ENCODE measurements around the gene TFE3.

TFE3 gene

DNA sequence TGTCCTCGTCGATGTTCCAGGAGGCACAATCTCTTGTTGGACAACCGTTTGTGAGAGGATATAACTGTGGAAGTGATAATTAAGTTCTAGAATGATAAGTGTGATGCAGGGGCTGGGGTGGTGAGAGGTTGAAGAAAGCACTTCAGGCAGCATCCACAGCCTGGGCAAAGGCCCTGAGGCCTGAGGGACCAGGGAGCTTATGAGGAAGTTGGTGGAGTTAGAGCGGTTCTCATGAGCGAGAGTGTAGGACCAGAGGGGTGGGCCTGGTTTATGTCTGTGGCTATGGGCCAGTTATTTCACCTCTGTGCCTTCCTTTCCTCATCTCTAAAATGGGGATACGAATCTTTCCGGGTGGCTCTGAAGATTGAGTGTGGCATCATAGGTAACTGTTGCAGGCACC, 18.3 kb upstream of the TFE3 start:
- no peak for DNase-seq (ENCODE audit: low read depth)

DNA sequence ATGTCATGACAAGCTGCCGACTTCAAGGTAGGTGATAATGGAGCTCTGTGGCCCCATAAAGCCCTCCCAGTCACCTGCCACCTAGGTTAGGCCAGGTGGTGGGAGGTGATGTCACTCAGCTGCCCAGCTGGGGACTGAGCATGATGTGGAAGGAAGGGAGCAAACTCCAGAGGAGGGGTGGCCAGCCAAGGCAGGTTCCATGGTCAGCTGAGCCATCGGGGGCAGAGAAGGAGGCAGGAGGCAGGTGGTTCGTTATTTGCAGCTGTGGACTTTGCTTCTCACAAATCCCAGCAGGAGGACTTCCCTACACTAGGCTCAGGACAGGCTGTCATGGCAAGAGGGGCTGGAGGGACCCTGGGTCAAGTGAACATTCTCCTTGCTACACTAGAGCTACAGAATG, 17.8 kb upstream of the TFE3 start:
- no peak for DNase-seq (ENCODE audit: low read depth)

DNA sequence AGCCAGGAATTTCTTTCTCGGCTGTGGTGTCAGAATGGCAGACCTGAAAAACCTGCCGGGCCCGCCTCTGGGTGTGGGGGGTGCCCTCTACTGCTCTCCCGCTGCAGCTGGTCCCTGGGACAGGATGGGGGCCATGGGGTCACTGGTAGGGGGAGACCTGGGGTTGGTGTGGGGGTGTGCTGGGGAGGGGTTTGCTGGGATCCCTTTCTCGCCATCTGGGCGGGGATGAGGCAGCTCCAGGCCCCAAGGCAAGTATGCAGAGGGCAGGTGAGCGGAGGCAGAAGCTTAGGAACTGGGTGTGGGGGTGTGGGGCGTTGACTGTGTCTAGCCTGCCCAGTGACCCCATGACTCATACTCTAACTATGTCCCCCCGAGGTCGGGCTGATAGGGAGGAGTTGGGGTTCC, 16.5 kb upstream of the TFE3 start:
- DNase-seq (ENCODE audit: low read depth) = no peak

DNA sequence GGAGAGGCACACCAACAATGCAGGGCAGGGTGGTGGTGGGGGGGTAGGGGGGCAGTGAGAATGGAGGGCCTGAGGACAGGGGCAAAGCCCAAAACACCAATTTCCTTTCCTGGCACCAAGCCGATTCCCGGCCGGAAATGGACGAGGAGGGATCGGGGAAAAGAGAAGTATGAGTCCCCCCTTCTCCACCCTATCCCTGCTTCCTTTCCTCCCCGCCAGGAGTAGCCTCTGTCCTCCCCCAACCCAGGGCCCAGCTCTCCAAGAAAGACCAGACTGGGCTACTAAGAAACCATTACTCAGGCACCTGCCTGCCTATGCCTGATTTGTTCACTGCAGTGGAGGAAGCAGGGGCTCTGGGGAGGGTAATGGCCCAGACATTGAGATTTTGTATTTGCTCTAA, 16.0 kb upstream of the TFE3 start:
- DNase-seq (ENCODE audit: low read depth) = no peak

DNA sequence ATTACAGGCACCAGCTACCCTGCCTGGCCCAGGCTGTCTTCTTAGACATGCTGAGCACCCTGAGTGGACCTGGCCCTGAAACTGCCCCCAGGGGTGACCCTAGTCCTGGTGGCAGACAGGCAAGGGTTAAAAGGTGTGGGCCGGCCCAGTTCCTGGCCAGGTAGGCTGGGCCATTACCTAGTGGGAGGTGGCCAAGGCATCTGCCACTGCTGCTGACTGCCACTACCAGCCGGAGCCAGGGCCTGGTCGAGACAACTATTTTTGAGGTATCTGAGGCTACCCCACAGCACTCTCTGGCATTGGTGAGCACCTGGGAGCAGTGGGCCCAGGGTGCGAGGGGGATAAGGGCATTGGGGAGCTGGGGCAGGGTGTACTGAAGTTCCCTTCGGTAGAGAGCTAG, 15.6 kb upstream of the TFE3 start, which contains the start of gene CCDC120:
Gene CCDC120, plus strand, starts transcription at position 206 of the 400 bp plus-strand sequence. CDS start 3,043 bp downstream, outside the sequence.
- DNase-seq (ENCODE audit: low read depth) = no peak

DNA sequence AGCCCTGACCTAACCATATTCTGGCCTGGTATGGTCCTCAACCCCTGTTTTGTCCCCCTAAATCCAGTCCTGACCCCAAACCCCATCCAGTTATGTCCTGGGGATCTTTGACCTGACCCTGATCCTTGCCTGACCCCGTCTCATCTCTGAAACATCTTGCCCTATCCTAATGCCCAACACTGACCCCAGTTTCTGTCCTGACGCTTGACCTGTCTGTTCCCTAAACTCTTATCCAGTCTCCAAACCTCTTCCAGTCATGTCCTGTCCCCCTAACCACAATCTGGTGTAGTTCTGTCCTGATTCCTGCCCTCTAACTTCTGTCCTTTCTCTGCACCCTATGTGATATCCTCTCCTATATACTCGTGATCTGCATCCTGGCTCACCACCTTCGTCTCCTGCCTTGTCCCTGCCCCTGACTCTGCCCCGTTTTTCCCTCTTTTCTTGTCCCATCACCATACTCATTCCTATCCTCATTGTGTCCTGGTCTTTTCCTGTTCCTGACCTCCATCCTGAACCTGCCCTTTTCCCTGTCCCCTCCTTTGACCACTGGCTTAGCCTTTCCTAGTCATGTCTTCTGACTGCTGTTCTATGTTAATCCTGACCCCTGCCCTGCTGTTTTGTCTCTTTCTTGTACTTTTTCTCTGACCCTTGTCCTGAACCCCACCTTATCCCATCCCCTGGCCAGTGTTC, 11.1 kb upstream of the TFE3 start:
- no peak for DNase-seq (ENCODE audit: low read depth)

DNA sequence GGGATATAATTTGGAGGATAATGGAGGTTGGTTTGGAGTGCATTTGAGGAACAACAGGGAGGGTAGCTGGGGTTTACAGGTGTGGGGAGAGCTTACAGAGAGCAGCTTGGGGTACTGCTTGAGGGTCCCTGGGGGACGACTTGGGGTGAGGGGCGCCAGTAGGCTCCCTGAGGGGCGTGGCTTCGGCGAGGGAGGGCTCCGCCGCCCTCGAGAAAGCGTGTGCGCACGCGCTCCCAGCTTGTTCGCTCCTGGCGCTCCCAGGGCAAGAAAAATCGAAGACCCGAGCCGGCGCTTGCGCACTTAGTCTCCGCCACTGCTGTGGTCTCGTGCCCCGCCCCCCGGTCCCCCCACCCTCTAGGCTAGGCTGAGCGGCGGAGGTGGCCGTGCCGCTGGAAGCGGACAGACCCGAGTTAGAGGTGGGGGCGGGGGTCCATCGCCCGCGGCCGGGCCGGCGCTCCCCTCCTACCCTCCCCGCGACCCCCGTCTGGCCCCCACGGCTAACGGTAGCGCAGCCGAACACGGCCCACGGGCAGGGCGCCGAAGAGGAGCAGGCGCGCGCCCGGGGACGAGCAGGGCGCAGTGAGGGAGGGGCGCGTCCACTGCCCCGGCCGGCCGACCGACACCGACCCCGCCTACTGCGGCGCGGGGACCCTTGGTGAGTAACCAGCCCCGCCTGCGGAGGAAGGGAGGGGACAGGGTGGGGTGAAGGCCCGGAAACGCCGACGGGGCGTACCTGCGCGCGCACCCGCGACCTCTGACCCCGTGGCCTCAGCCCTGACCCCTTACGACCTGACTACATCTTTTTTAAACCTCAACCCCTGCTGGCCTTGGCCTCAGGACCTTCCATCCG, 10.3 kb upstream of the TFE3 start:
- DNase-seq (ENCODE audit: low read depth) = peak; percentile 56

DNA sequence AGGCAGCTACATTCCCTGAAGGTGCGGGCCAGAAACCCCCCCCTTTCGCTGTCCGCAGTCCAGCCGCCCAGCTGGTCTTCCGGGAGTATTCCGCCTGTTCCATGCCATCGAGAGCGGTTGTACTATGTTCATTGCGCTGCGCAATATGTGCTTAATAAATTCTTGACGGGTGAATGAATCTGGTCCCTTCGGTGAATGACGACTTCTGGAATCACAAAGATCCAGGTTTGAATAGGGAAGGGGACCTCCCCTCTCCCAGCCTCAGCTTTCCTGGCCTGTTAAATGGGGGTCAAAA, 777 bp upstream of the TFE3 start:
- no peak for DNase-seq (ENCODE audit: low read depth)

DNA sequence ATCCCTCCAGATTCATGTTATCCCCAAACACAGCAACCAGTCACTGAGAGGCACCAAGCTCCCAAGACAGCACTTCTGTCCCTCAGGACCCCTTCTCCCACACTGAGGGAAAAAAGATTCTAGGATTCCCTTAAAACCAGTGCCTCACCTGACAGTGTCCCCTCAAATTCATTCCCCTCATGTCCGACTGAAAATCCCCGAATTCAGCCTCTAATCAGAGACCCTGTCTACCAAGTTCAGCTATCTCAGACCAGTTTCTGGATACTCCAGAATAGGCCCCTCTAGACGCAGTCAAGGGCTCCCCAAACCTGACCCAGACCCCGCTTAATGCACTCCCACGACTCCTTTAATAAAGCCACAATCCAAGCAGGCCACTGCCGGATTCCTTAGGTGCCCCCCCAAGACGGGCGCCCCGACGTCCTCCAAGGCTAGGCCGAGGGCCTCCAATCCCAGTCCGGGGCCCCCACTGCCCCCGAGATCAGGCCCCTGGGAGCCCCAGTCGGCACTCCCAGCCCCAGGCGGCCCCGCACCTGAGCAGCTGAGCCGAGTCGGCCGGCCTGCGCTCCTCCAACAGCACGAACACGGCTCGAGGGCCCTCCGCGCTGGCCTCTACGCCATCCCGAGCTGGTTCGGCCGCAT, 457 bp downstream of the TFE3 start:
- DNase-seq (ENCODE audit: low read depth) = no peak

DNA sequence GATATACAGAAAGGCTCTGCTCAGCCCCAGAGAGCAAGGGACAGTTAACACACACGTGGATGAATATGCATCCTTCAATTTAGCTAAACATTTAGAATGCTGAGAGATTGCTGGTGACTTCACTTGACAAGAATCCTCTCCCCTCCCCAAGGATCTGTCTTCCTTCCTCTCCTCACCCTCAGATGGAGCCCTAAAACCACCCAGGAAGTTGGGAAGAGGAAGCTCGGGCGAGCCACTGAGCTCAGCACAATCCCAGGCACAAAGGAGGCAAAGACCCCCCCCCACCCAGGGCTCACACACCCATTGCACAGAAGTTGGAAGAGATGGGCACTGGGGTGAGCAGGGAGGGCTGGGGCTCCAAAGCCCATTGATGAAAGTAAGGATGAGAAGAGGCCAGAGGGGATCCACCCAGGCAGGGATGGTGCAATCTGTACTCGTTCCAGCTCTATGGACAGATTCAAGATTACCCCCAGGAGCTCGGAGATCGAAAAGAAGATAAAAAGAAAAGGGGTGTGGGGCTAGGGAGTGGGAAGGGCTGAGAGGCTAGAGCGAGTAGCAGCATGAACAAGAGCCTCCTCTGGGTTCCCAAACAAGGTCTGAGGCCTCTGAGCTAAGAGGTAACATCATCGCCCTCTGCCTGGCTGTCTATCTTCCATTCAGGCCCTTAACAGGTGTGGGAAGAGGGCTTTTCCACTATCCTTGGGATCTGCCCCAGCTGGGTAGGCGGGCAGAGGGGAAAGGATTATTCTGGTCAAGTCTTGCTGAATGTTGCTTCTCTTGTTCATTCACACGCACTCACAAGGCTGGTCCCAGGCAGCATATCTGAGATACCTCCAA, 1.2 kb downstream of the TFE3 start:
- no peak for DNase-seq (ENCODE audit: low read depth)

DNA sequence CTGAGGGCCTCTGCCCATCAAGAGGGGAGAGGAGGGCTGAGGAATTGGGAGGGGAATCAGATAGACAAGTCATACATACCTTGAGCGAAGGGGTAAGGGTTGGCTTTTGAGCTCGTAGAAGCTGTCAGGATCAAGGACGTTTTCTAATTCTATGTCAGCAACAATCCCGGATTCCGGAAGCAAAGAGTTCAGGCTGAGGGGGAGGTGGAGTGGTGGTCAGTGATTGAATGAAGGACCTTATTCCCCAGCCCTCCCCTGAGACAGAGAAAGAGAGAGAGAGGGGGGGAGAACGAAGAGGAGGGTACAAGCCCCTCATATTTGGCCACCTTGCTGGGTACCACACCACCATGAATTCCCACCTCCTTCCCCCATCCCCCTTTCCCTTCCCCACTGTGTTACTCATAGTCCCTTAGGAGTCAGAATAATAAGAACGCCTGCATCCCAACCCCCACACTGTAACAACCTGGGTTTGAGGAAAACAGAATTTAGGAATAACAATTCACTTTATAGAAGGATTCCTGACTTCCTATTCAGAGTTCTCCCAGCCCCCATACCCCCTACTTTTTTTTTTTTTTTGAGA, 2.7 kb downstream of the TFE3 start:
- DNase-seq (ENCODE audit: low read depth) = no peak

DNA sequence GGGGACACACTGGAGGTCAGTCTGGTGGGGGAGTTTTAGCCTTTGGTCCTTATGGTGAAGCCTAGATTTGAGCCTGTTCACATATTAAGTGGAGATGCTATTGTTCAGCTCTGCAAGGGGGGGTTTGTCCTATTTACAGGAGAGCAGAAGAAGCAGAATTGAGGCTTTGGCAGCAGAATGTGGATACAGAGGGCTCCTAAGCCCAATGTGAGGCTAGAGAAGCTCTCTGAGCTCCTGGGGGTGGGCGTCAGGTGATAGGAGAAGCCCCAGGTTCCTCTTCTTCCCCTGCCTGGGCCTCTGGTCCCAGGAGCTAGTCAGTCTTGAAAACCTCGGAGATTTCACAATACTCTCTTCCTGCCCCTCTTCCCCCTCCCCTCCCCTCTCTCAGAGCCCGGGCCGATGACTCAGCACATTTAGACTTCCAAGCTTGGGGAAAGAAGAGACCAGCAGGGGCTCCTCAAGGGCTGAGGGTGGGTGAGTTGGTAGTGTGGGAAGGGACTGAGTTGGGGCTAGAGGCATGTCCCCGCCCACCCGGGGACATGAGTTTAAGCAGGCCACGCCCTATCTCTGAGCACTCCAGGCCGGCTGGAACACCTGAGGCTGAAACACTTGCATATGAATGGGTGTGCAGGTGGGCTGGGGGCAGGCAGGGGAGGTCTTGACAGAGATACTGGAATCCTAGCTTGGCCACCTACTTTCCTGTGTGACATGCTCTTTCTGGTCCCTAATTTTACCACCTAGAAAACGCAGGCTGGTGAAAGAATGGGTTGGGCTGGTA, 3.4 kb downstream of the TFE3 start:
- peak; percentile 25 for DNase-seq (ENCODE audit: low read depth)

DNA sequence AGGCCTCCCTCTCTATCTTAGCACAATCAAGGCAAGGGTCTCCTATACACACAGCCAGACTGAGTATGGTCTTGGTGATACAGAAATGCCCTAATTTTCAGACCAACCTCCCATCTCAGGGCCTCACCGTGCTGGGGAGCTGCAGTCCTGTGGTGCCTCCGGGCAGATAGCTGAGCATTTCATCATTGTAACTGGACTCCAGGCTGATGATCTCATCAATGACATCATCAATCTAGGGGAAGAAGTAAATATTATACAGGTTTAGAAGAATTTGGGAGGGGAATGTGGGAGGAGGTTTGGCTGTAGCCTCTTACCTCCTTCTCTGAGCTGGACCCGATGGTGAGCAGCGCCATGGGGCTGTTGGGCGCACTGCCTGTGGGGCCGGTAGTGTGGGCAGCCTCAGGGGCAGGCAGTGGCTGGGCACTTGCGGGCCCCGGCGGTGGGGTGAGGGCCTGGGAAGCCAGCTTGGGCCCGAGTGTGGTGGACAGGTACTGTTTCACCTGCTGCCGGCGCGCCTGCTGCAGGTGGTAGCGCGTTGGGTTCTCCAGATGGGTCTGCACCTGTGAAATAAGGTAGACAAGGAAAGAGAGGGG, 5.2 kb downstream of the TFE3 start:
- DNase-seq (ENCODE audit: low read depth) = no peak

DNA sequence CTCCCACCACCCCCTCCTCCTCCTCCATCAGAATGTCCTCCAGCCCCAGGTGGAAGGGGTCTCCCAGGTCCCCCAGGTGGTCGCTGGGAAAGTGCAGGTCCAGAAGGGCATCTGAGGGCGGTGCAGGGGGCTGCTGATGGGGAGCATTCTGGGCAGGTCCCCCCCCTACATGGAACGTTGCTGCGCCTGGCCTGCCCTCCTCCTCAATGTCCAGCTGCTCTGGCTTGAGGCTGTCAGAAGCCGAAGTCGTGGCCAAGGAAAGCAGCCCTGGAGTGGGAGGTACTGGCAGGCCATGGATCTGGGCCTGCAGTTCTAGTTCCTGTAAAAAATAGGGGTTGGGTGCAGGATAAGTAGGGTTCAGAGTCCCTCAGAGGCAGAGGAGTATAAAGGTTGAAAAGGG, 12.9 kb downstream of the TFE3 start:
- DNase-seq (ENCODE audit: low read depth) = no peak

DNA sequence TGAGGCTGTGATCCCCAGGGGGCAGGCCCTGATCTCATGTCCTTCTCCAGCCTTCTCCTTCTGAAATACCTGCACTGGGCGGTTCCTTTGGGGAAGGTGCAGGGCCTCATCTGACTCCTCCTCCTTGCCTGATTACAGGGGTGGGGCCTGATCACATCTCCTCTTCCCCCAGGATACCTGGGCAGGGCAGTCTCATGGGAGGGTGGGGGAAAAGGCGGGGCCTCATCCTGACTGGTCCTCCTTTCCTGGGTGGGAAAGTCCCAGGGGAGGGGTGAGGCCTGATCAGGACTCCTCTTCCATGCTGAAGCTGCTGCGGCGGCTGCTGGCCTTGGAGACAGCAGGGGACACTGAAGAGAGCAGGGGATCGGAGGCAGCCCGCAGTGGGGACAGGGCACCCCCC, 13.3 kb downstream of the TFE3 start:
- DNase-seq (ENCODE audit: low read depth) = no peak

DNA sequence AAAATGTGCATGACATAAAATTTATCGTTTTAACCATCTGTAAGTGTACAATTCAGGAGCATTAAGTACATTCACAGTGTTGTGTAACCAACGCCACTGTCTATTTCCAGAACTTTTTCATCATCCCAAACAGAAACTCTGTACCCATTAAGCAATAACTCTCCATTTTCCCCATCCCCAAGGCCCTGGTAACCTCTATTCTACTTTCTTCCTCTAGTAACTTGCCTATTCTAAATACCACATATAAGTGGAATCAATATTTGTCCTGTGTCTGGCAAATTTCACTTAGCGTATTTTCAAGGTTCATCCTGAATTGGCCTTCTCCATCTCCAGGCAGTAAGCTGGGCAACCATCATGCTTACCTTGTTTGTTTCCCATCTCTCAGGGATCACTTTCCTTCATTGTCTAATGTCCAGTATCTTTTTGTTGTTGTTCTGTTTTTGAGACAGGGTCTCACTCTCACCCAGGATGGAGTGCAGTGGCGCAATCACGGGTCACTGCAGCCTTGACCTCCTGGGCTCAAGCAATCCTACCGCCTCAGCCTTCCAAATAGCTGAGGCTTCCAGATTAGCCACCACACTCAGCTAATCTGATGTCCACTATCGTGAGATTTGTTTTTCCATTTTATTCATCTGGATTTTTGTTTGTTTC, 23.4 kb downstream of the TFE3 start:
- no peak for DNase-seq (ENCODE audit: low read depth)

DNA sequence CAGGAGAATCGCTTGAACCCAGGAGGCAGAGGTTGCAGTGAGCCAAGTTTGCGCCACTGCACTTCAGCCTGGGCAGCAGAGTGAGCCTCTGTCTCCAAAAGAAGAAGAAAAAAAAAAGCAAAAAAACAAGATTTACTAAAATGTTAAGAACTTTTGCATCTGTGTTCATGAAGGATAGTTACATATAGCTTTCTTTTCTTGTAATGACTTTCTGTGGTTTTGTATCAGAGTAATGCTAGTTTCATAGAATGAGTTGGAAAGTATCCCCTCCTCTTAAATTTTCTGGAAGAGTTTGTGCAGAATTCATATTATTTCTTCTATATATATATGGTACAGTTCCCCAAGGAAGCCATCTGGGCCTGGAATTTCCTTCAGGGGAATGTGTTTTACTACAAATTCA, 24.1 kb downstream of the TFE3 start:
- DNase-seq (ENCODE audit: low read depth) = no peak

DNA sequence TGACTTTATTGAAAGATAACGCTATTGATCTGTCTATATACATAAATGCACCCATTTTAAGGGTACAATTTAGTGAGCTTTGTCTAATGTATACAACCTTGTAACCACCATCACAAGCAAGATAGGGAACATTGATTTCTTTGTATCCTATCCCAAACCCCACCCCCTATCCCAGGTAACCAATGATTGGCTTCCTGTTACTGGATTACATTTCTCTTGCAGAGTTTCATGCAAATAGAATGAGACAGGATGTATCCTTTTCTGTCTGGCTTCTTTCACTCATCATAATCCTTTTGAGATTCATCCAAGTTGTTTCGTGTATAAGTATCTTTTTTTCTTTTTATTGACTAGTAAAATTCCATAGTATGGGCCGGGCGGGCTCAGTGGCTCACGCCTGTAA, 39.5 kb downstream of the TFE3 start:
- no peak for DNase-seq (ENCODE audit: low read depth)

DNA sequence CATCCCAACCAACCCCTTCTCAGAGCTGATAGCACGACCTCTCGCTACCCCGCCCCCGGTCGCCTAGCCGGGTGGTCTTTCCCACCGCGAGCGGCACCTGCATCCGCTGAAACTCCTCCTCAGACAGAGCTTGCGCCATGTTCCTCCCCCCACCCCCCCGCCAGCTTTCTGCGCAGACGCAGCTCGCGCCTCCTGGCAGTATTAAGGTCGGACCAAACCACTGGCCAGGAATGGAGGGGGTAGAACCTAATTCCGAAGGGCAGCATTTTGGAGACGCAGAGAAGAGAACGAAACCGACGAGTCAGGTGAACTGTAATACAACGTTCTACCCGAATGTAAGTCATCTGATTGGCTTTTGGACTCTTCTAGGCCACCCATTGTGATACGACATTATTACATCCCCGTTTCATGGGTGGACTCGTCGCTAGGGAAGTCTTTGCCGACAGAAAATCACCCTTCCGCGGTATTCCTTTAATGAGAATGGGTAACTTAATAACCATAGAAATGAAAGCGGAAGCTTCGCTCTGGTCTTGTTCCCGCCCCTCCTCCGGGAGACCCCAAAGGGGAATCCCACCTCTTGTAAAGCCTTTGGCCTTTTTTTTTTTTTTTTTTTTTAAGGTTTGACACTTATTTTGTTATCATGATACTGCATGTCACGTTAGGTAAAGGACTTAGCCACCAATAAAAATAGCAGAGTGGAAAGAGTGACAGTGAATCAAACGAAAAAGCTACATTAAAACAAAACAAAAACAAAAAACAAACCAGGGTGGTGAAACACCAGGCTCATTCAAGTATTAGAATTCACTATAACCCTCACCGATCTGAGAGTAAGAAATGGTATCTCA, 40.8 kb downstream of the TFE3 start, which contains the start of gene GRIPAP1:
Gene GRIPAP1, minus strand, starts transcription at position 174 of the 845 bp plus-strand sequence. Its CDS starts 35 bp downstream, at position 139.
- DNase-seq (ENCODE audit: low read depth) = peak; percentile 58

Data from activated T-cell treated with anti-CD3 and anti-CD28 coated beads for 48 hours (primary cell).